ENCODE data around the gene ZNF587B.

- TF ChIP-seq CTCF (IDR thresholded peaks at IDR 0.05) (no peak), POLR2A (IDR thresholded peaks at IDR 0.05) (no peak)
These were observed 10.5 kb upstream of the ZNF587B start for GRCh38 chr19:57819475-57820148.

All from testis (tissue), 2 donors.